Parathyroid adenoma (tissue), 2 donors: ENCODE measurements around the gene SLC8A3.

Experiments used
- H2AFZ ChIP-seq: fragments of 300-600 bp; sonication (generic); one replicate; pipeline ENCODE4 v1.7.0; 2017; ENCODE audit warnings: antibody characterized with exemption, mild to moderate bottlenecking
- H3K27ac ChIP-seq: fragments of 300-600 bp; sonication (generic); one replicate; pipeline ENCODE4 v1.7.0; 2017
- H3K27me3 ChIP-seq: fragments of 300-600 bp; sonication (generic); one replicate; pipeline ENCODE4 v1.7.0; 2017; ENCODE audit warnings: low read length; ENCODE audit not compliant: control insufficient read depth, insufficient read depth
- H3K36me3 ChIP-seq: fragments of 300-600 bp; sonication (generic); one replicate; pipeline ENCODE4 v1.7.0; 2017; ENCODE audit warnings: low read length; ENCODE audit not compliant: control insufficient read depth, insufficient read depth
- H3K4me1 ChIP-seq: fragments of 300-600 bp; sonication (generic); one replicate; pipeline ENCODE4 v1.7.0; 2017; ENCODE audit warnings: control low read depth
- H3K4me2 ChIP-seq: fragments of 300-600 bp; sonication (generic); one replicate; pipeline ENCODE4 v1.7.0; 2017; ENCODE audit warnings: low read length
- H3K4me3 ChIP-seq: fragments of 300-600 bp; sonication (generic); one replicate; pipeline ENCODE4 v1.7.0; 2017; ENCODE audit warnings: low read depth, low read length
- H3K79me2 ChIP-seq: fragments of 300-600 bp; sonication (generic); one replicate; pipeline ENCODE4 v1.7.0; 2017; ENCODE audit warnings: control low read depth
- H3K9ac ChIP-seq: fragments of 300-600 bp; sonication (generic); one replicate; pipeline ENCODE4 v1.7.0; 2017; ENCODE audit warnings: mild to moderate bottlenecking
- H3K9me3 ChIP-seq: fragments of 300-600 bp; sonication (generic); one replicate; pipeline ENCODE4 v1.7.0; 2017; ENCODE audit warnings: low read length; ENCODE audit not compliant: control insufficient read depth
- CTCF ChIP-seq: fragments of 300-600 bp; sonication (generic); IDR thresholded peaks from one replicate; pipeline ENCODE4 v1.7.0; 2017; ENCODE audit warnings: antibody characterized with exemption, mild to moderate bottlenecking
- donor health status: primary hyperparathyroidism.

The SLC8A3 gene

GRCh38 chr14:70097576-70098249, 91.0 kb downstream of the SLC8A3 start:
- no peaks in the 10 kb centered on the region for H3K36me3 ChIP-seq
- H3K9me3 ChIP-seq: no peaks in the 10 kb centered on the region
- H3K4me2 ChIP-seq: no peak overlapping the region
- no peak overlapping the region for H3K4me3 ChIP-seq
- H3K27ac ChIP-seq: no peak overlapping the region
- H3K79me2 ChIP-seq: no peaks in the 10 kb centered on the region
- no peak overlapping the region for H3K9ac ChIP-seq
- H2AFZ ChIP-seq: no peak overlapping the region
- no peaks in the 10 kb centered on the region for H3K4me1 ChIP-seq
- H3K27me3 ChIP-seq: no peaks in the 10 kb centered on the region
- TF ChIP-seq CTCF: no peak

GRCh38 chr14:70096866-70097265, 91.9 kb downstream of the SLC8A3 start:
- H3K4me3 ChIP-seq: no peak overlapping the region
- no peak overlapping the region for H2AFZ ChIP-seq
- no peaks in the 10 kb centered on the region for H3K79me2 ChIP-seq
- H3K36me3 ChIP-seq: no peaks in the 10 kb centered on the region
- TF ChIP-seq CTCF: no peak
- H3K4me1 ChIP-seq: no peaks in the 10 kb centered on the region
- no peak overlapping the region for H3K27ac ChIP-seq
- no peaks in the 10 kb centered on the region for H3K9me3 ChIP-seq
- no peak overlapping the region for H3K4me2 ChIP-seq
- no peak overlapping the region for H3K9ac ChIP-seq
- no peaks in the 10 kb centered on the region for H3K27me3 ChIP-seq

GRCh38 chr14:70094631-70095030, 94.1 kb downstream of the SLC8A3 start:
- H3K9me3 ChIP-seq: no peaks in the 10 kb centered on the region
- no peaks in the 10 kb centered on the region for H3K79me2 ChIP-seq
- no peaks in the 10 kb centered on the region for H3K4me1 ChIP-seq
- H3K27ac ChIP-seq: no peak overlapping the region
- H3K9ac ChIP-seq: no peak overlapping the region
- no peak for TF ChIP-seq CTCF
- no peaks in the 10 kb centered on the region for H3K36me3 ChIP-seq
- H3K27me3 ChIP-seq: no peaks in the 10 kb centered on the region
- H2AFZ ChIP-seq: no peak overlapping the region
- H3K4me3 ChIP-seq: no peak overlapping the region
- H3K4me2 ChIP-seq: no peak overlapping the region

GRCh38 chr14:70094106-70094505, 94.6 kb downstream of the SLC8A3 start:
- Histone ChIP-seq H3K9ac (no peak overlapping the region), H3K36me3 (no peaks in the 10 kb centered on the region), H3K27me3 (no peaks in the 10 kb centered on the region), H3K9me3 (no peaks in the 10 kb centered on the region), H3K4me3 (no peak overlapping the region), H2AFZ (no peak overlapping the region), H3K4me1 (no peaks in the 10 kb centered on the region), H3K4me2 (no peak overlapping the region), H3K27ac (no peak overlapping the region), H3K79me2 (no peaks in the 10 kb centered on the region)
- no peak for TF ChIP-seq CTCF

GRCh38 chr14:70093156-70093555, 95.6 kb downstream of the SLC8A3 start:
- no peak overlapping the region for H3K4me2 ChIP-seq
- H3K4me3 ChIP-seq: no peak overlapping the region
- no peak overlapping the region for H3K9ac ChIP-seq
- no peaks in the 10 kb centered on the region for H3K27me3 ChIP-seq
- no peaks in the 10 kb centered on the region for H3K9me3 ChIP-seq
- no peak overlapping the region for H3K27ac ChIP-seq
- no peak overlapping the region for H2AFZ ChIP-seq
- no peaks in the 10 kb centered on the region for H3K36me3 ChIP-seq
- no peaks in the 10 kb centered on the region for H3K4me1 ChIP-seq
- H3K79me2 ChIP-seq: no peaks in the 10 kb centered on the region
- TF ChIP-seq CTCF: no peak
